Activated CD4-positive, alpha-beta T cell treated with anti-CD3 and anti-CD28 coated beads, Interleukin-2, amount 50 U/mL, for 48 hours (primary cell): Measurements from ENCODE around the gene ECSCR.
A peak's percentile ranks its signal among the peaks of the same experiment; 100 is the strongest.

Experiments used
- DNase-seq, 2 experiments: peaks; one replicate each; pipeline ENCODE4 v3.0.0-alpha.2; 2020

Gene ECSCR

GRCh38 chr5:139473565-139473964 is 11.0 kb upstream of the ECSCR start:
- peak in 1 of 2 experiments; percentile 41 for DNase-seq

DNA sequence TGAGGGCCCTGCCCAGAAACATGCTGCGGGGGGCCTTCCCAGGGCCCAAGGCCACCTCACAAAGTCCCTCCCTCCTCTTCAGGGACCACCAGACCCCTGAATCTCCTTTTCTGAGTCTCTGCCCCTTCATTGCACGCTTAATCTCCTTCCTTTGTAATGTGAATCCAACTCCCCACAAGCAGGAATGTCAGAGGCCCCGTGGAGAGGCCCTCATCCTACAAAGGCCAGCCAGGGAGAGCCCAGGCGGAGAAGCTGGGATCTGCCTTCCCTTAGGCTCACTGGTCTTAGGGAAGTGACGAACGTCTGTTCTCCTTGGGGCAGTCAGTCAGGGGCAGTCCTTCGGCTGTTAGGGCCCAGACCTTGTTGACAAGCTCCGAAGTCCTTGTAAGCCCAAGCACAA is 10.6 kb upstream of the ECSCR start:
- no peak for DNase-seq

- no peak for DNase-seq
These were observed 10.0 kb upstream of the ECSCR start for GRCh38 chr5:139472386-139473030.

GRCh38 chr5:139470821-139471300 is 8.3 kb upstream of the ECSCR start, which contains the start of gene SMIM33:
Gene SMIM33, plus strand, starts transcription at chr5:139471004. Its CDS starts 118 bp downstream, at chr5:139471122.
- DNase-seq: peak; percentile 53 to 56

GRCh38 chr5:139468421-139468931 is 5.9 kb upstream of the ECSCR start:
- no peak for DNase-seq

- no peak for DNase-seq
These were observed 845 bp downstream of the ECSCR start for GRCh38 chr5:139461698-139462097.

- no peak for DNase-seq
These were observed 1.4 kb downstream of the ECSCR start for GRCh38 chr5:139461176-139461575.

- no peak for DNase-seq
These were observed 2.1 kb downstream of the ECSCR start for GRCh38 chr5:139460455-139460854.

- DNase-seq: peak; percentile 66 to 72
These were observed 3.0 kb downstream of the ECSCR start for GRCh38 chr5:139459451-139459934.

GRCh38 chr5:139458580-139459407 is 3.7 kb downstream of the ECSCR start:
- peak; percentile 74 to 80 for DNase-seq

DNA sequence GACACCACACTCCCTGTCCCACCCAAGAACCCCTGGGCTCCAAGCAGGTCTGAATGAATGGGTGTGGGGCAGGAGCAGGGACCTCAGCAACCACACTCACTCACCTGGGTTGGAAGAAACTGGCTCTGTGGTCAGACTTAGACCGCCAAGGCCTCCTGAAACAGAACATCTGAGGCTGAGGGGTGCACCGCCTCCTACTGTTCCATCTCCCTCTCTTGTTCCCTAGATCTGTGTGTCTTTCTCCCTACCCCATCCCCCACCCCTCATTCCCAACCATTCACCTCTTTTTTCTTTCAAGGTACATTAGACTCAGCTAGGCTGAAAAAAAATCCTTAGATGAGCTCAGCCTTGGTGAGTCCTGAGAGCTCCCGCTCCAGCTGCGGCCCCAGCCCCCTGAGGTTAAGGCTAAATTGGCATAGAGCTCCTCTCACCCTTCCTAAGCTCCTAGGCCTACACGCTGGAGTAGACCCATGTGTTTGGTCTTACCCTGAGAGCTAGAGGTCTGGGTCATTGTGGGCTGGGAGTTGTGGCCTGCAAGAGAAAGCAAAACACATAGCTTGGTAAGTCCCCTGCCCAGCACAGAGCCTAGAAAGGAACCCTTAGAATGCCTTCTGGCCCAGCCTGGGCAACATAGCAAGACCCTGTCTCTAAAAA is 4.8 kb downstream of the ECSCR start:
- peak; percentile 46 to 56 for DNase-seq

DNA sequence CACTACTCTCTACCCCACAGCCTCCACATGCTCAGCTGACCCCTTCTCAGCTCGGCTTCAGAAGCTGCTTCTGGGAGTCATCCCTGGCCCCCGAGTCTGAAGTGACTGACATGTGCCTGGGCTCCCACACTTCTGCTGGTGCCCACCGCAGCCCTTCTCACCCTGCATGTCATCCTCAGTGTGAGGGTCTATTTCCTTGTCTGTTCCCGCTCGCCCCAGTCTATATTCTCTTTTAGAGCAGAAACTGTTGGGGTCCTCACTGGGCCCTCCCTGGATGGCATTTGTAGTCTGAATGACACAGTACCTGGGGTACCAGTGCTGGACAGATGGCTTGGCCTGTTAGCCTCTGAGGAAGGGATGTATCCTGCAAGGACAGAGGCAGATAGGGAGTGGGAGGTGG is 5.3 kb downstream of the ECSCR start:
- DNase-seq: no peak

GRCh38 chr5:139456776-139457175 is 5.8 kb downstream of the ECSCR start:
- DNase-seq: no peak

GRCh38 chr5:139454568-139455290 is 7.8 kb downstream of the ECSCR start:
- DNase-seq: no peak

DNA sequence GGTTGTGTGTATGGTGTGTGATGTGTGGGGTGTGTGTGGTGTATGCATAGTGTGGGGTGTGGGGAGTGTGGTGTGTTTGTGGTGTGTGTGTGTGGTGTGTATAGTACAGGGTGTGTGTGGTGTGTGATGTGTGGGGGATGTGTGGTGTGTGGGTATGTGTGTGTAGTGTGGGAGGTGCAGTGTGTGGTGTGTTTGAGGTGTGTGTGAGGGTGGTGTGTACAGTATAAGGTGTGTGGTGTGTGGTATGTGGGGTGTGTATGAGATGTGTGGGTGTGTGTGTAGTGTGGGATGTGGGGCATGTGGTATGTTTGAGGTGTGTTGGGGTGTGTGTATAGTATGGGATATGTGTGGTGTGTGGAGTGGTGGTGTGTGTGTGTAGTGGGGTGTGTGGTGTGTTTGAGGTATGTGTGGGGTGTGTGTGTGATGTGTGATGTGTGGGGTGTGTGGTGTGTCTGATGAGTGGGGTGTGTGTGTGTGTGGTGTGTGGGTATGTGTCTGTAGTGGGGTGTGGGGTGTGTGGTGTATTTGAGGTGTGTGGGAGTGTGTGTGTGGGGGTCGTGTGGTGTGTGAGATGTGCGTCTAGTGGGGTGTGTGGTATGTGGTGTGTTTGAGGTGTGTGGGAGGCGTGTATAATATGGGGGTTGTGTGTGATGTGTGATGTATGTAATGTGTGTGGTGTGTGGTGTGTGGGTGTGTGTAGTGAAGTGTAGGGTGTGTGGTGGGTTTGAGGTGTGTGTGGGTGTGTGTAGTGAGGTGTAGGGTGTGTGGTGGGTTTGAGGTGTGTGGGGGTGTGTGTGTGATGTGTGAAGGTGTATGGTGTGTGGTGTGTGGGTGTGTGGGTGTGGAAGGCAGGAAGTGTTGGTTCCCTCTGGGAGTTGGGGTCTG is 8.6 kb downstream of the ECSCR start:
- DNase-seq: no peak

DNA sequence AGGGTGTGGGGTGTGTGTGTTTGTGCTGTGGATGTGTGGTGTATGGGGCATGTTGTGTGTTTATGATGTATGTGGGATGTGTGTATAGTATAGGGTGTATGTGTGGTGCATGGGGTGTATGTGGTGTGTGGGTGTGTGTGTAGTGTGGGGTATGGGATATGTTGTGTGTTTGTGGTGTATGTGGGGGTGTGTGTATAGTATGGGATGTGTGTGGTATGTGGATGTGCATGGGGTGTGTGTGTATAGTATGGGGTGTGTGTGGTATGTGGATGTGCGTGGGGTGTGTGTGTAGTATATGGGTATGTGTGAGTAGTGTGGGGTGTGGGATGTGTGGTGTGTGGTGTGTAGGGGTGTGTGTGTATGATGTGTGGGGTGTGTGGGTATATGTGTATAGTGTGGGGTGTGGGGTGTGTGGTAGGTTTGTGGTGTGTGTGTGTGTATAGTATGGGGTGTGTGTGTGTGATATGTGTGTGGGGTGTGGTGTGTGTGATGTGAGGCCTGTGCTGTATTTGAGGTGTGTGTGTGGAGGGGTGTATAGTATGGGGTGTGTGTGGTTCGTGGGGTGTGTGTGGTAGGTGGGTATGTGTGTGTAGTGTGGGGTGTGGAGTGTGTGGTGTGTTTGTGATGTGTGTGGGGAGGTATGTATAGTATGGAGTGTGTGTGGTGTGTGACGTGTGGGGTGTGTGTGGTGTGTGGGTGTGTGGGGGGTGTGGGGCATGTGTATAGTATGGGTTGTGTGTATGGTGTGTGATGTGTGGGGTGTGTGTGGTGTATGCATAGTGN is 10.5 kb downstream of the ECSCR start:
- no peak for DNase-seq

GRCh38 chr5:139451176-139451575 is 11.4 kb downstream of the ECSCR start:
- DNase-seq: no peak

DNA sequence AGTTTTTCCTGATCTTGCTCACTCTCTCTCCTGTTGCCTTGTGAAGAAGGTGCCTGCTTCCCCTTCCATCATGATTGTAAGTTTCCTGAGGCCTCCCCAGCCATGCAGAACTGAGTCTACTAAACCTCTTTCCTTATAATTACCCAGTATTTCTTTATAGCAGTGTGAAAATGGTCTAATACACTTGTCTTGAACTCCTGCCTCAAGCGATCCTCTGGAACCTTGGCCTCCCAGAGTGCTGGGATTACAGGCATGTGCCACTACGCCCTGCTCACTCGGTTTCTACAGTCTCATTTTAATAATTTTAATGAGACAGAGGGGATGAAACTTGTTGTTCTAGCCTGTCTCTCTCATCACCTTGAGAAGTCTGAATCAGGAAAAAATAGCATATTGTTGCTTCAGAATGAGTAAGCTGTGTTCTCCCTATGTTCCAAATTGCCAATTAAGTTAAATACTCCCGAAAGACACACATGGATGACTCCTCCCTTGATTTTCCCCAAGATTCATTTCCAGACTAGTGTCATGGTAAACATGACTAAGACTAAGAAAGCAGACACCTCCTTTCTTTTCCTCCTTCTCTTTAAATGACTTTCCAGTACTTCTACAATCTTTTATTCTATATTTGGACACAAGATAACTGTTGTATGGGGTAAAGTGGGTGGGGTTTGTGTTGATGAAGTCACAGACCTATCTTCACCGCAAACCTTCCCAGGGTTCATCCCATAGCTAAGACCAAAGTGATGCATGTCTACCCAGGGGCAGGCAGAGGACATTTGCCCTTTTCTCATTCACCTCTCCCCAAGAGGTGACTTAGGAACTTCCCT is 15.4 kb downstream of the ECSCR start:
- DNase-seq: peak; percentile 52 to 67

DNA sequence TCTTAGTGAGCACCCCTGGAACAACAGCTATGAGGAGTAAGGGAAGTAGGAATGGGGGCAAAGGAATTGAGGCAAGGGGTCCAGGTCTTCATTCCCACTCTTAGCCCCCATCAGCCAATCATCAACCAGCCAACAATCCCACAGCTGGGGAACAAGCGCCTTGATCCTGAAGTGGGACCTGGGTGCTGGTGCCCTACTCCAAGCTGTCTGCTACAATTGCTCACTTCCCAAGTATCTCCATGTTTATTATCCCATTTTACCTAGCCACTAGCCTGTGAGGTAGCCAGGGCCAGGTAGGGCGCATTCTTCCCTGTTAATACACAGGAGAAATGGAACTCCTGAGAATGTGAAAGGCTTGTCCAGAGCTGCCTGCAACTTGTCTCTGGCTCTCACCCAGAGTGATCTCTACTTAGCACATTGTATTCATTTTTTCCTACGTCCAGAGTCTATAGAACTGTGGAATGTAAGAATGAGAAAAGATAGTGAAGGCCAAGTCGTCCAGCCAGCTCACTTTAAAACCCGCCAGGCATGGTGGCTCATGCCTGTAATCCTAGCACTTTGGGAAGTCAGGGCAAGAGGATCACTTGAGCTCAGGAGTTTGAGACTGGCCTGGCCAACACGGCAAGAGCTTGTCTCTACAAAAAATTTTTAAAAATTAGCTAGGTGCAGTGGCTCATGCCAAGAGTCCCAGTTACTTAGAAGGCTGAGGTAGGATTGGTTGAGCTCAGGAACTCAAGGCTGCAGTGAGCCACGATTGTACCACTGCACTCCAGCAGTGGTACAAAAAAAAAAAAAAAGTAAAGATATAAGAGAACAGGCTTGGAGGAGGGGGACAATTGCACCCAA is 17.0 kb downstream of the ECSCR start:
- DNase-seq: peak in 1 of 2 experiments; percentile 29
